Kidney glomerular epithelial cell (primary cell): ENCODE data around the gene CCM2.

Experiments
- DNase-seq: peaks from one replicate; lab custom pipeline; 2025; lab: John Stamatoyannopoulos, UW

The CCM2 gene

GRCh38 chr7:45035371-45035770 is 35.4 kb downstream of the CCM2 start:
- no peak for DNase-seq

GRCh38 chr7:45035893-45036292 is 35.9 kb downstream of the CCM2 start:
- DNase-seq, result no peak

- DNase-seq, result no peak
Observed at GRCh38 chr7:45036317-45036716, 36.3 kb downstream of the CCM2 start.

GRCh38 chr7:45036796-45037195 is 36.8 kb downstream of the CCM2 start:
- no peak for DNase-seq

- DNase-seq, result no peak
Observed at GRCh38 chr7:45037876-45038275, 37.9 kb downstream of the CCM2 start.

GRCh38 chr7:45039106-45039505 is 39.1 kb downstream of the CCM2 start:
- no peak for DNase-seq

- no peak for DNase-seq
Observed at GRCh38 chr7:45044338-45044737, 44.3 kb downstream of the CCM2 start.

- no peak for DNase-seq
Observed at GRCh38 chr7:45048748-45049147, 48.7 kb downstream of the CCM2 start.

- DNase-seq, result no peak
Observed at GRCh38 chr7:45050198-45050597, 50.2 kb downstream of the CCM2 start.

GRCh38 chr7:45052011-45052410 is 52.0 kb downstream of the CCM2 start:
- DNase-seq, result no peak

- DNase-seq, result no peak
Observed at GRCh38 chr7:45053401-45053800, 53.4 kb downstream of the CCM2 start.

- DNase-seq, result no peak
Observed at GRCh38 chr7:45053941-45054340, 53.9 kb downstream of the CCM2 start.

GRCh38 chr7:45054442-45054841 is 54.4 kb downstream of the CCM2 start:
- DNase-seq, result no peak

- no peak for DNase-seq
Observed at GRCh38 chr7:45055016-45055415, 55.0 kb downstream of the CCM2 start.

GRCh38 chr7:45055594-45056219 is 55.7 kb downstream of the CCM2 start:
- DNase-seq, result no peak

- no peak for DNase-seq
Observed at GRCh38 chr7:45057878-45058277, 57.9 kb downstream of the CCM2 start.

- no peak for DNase-seq
Observed at GRCh38 chr7:45060295-45060694, 60.3 kb downstream of the CCM2 start.

- no peak for DNase-seq
Observed at GRCh38 chr7:45061352-45061751, 61.4 kb downstream of the CCM2 start.

GRCh38 chr7:45061806-45062425 is 61.9 kb downstream of the CCM2 start:
- DNase-seq, result no peak

GRCh38 chr7:45064047-45064725 is 64.2 kb downstream of the CCM2 start:
- no peak for DNase-seq

- DNase-seq, result no peak
Observed at GRCh38 chr7:45065031-45065995, 65.3 kb downstream of the CCM2 start.

- no peak for DNase-seq
Observed at GRCh38 chr7:45066409-45066808, 66.4 kb downstream of the CCM2 start.
